Suppressor macrophage (primary cell): ENCODE measurements around the gene RPTOR.

Experiments
- DNase-seq, 4 experiments: peaks; one replicate each; pipeline ENCODE4 v3.0.0-alpha.2; 2020 to 2022

The RPTOR gene

DNA sequence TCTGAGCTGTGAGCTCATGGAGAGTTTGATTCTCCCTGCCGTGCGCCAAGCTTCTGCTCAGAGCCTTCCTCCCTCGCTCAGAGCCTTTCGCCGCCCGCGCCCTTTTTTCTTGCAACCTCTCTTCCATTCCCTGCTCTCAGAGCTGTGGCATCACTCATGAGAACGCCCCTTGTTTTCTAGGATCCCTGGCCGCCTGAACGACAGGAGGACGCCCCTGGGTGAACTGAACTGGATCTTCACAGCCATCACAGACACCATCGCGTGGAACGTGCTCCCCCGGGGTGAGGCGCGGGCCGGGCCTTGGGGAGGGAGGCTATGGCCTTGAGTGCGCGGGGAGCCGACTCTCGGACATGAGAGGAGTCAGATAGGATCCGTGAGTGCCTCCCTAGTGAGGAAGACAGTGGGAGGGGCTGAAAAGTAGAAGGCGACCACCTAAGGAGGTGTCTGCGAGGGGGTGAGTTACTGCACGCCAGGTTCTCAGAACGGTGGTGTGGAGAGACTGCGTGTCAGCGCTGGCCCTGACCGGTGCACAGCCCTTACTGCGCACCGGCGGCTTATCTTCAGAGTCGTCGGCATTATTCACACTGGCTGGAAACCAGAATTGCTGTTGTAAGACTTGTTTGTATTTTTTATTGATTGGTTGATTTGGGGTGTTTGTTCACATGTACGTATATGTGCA lies 277.5 kb downstream of the RPTOR start:
- no peak for DNase-seq

DNA sequence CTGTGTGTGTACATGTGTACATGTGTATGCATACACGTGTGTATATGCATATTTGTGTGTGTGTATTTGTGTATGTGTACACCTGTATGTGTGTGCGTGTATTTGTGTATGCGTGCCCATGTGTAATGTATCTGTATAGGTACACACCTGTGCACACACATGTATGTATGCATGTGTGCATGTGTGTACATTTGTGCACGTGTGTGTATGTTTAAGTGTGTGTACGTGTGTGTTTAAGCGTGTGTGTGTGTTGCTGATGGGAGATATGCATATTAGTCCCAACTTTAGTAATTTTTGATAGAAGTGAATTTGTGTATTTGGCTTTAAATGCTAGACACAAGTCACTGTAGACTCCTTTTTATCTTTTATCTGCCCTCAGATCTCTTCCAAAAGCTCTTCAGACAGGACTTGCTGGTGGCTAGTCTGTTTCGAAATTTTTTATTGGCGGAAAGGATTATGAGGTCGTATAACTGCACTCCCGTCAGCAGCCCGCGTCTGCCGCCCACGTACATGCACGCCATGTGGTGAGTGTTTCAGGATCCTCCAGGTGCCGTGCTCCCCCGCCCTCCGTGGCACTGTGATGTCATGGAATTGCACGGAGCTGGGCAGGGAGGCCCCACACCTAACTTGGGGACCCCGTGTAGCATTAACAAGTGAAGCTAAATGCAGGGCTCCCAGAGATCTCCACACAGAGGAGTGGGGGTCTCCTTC lies 278.2 kb downstream of the RPTOR start:
- no peak for DNase-seq

DNA sequence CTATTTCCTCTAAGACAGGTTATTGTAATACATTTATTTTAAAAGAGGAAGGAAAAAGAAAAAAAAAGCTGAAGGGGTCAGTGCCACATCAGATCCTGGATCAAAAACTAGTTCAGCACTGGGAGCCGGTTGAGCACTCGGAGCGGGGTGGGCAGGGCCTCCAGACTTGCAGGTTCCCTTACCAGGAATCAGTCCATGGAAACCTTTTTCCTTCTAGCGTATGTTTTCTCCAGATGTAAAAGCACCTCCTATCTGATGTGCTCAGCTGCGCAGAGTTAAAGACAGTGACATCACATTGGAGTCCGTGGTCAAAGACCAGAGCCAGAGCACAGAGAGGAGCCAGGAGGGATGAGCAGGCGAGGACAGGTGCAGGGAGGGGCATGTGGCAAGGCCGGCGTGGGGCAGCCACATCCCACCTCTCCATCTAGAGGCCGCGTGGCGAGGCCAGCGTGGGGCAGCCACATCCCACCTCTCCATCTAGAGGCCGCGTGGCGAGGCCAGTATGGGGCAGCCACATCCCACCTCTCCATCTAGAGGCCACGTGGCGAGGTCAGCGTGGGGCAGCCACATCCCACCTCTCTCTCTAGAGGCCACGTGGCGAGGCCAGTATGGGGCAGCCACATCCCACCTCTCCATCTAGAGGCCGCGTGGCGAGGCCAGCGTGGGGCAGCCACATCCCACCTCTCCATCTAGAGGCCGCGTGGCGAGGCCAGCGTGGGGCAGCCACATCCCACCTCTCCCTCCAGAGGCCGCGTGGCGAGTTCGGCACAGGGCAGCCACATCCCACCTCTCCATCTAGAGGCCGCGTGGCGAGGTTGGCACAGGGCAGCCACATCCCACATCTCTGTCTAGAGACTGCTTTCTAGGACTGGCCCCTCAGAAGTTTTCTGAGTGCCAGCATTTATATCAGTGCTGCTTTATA lies 280.2 kb downstream of the RPTOR start:
- no peak for DNase-seq

DNA sequence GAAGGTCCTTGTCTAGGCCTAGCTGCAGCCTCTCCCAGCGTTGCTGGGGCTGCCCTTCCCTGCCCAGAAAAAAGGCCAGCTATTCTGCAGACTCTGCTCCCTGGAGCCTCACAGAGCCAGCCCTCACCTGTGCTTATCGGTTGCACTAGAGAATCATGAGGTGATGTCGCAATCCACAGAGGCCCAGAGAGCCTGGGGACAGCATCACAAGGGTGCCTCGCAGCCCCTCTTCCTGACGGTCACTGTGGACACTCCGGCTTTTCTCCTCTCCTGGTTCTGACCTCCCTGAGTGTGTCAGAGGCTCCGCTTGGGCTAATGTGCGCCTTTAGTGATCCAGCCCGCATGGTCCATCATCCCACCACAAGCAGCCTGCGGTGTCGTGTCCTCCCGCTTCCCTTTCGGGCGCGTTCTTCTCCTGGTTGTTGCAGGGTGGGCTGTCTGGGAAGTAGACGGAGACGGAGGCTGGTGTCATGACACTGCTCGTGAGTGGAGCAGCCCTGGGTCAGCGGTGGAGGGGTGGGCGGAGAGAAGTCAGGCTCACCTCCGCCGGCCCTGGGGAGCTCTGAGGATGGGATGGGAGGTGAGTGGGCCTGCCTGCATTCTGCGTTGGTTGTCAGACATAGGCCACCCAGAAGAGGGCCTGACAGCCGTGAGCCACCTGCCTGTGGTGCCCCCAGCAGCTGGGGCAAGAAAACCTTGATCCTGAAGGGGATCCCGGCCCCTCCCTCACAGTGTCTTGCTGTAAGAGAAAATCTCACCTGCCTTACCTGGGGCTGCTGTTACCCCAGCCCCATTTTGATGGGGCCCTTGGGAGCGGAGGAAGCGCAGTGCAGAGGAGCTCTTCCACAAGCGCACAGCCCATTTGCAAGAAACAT lies 281.1 kb downstream of the RPTOR start:
- no peak for DNase-seq

DNA sequence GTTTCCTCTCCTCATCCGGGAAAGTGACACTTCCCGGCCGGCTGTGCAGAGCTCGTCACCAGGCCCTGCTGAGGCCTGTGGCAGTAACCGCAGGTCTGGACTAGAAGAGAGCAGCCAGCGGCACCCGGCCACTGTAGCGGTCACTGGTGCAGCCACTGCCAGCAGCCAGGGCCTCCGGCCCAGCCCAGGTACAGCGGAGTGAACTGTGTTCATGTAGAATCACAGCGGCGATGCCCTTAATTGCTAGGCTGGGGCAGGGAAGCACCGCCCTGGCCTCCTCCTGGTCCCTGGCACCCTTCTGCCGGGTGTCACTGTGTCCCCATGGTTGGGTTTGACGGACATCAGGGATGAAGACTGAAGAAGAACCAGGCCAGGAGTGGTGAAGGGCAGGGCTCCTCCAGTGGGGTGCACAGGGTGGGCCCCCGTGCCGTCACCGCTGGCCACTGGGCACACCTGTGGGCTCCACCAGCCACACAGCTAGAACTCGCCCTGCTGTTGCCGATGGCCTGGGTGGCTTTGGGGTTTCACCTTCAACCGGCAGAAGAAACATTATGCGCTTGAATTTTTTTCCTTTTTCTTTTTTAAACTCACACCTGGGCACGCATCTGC lies 281.8 kb downstream of the RPTOR start:
- DNase-seq, result no peak

DNA sequence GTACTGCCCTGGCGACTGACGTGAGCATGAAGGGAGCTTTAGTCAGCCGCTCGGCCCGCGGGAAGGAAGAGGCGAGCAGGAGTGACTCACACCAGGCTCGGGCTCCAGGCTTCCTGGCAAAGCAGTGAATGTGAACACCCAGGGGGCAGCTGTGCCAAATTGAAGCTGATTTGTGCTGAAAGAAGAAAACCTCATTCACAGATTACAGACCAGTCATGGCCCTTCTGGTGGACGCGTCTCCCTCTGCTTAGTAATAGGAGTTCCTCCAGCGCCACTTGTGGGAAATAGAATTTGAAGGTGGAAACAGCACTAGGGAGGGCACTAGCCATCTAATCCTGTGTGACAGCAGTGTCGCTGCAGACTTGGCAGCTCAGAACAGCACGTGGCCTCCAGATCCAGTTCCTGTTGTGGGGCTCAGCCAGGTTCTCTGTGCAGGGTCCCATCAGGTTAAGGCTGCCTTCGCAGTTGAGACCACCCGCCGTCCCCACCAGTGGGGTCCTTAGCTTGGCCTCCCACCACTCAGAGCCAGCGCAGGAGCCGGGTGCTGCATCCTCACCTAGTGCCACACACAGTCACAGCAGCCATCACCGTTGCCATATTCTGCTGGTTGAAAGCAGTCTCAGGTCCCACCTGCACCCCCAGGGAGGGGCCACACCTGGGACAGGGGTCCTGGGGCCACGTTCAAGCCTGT lies 282.5 kb downstream of the RPTOR start:
- peak; percentile 75 to 88 (median 82) for DNase-seq

DNA sequence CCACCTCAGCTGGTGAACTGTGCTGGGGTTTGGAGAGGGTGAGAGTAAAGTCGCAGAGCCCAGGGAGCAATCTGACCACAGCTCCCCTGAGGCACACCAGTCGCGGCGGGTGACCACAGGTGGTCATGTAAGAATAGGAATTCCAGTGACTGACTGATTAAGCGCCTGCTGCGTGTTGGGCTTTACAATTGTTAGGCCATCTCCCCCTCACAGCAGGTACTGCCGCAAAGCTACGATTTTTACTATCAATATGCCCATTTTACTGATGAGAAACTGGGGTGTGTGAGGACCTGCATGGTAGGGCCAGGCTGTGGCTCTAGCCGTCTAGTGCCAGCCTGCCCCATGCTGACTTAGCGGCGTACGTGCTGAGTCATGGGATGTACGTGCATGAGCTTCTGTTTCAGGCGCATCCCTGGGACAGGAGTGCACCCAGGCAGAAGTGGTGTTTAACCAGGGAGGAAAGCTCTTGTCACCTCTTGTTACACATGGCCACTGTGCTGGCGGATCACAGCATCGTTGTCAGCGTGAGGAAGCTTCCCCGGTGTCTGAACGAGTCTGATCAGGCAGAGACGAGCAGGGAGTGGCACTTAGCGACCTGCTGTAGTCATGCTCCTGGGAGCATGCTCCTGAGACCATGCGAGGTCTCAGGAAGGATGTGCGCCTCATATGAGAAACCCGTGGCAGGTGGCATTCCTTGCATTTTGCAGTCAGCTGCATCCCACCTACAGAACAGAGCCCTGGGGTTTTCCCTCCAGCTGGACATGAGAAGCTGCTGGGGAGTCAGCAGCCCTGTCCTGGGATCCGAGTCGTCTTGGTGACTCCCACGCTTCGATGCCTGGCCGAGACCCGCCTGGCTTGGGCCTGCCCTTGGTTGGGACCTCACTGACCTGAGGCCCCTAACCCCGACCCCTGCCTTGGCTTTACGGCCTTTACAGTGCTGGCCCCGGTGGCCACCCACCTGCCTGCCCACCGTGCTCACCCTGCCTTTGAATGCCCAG lies 283.3 kb downstream of the RPTOR start:
- no peak for DNase-seq

DNA sequence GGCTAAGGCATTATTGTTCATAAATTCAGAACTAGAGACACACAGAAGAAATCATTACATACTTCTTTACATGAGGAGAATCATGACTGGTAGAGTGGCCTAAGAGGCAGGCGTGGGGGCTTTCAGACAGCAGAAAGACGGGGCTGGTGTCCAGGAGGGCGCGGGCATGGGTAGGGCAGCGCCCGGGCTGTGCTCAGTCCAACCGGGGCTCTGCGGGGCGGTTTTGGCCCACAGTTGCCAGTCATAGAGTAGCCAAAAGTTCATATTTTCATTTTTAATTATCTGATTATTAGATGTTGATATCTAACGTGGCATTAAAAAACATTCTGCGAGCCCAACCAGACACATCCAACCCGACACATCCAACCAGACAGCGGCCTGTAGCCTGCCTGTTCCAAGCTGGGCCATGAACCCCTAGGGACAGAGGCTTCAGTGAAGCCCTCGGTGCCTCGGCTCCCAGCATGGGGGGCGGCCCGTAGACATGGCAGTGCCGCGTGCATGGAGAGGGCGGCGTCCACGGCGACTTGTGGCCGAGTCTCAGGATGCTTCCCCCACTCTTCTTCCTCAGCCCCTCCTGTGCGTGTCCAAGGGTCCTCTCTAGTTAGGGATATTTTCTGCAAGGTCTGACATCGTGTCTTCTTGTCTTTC lies 284.7 kb downstream of the RPTOR start:
- no peak for DNase-seq

DNA sequence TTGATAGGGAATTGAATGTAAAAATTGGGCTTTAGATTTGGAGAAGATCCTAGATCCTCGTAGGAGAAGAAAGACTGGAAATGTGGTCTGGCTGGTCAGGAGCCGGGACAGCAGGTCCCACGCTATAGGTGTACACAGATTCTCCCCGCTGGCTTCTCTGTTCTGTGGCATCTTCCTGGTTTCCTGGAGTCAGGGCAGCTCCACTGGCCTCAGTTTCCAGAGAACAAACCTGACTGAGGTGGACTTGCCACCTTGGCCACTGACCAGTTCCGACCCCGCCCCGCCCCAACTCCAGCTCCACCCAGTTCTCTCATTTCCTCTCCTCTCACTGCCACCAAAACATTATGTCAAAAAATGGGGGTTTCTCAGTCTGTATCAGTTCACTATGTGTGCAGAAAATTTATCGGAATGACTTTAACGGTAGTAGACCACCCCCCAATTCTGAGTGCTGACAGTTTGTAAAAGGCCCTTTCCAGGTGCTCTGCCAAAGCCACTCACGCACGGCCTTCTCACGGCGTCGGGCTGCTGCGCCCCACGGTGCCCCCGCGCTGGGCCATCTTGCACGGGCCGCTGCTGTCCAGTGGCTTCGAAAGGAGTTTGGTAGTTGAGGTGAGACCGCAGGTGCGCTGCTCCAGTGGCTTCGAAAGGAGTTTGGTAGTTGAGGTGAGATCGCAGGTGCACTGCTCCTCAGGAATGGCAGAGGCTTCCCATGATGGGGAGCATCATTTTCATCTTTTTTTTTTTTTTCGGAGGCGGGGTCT lies 285.6 kb downstream of the RPTOR start:
- no peak for DNase-seq

DNA sequence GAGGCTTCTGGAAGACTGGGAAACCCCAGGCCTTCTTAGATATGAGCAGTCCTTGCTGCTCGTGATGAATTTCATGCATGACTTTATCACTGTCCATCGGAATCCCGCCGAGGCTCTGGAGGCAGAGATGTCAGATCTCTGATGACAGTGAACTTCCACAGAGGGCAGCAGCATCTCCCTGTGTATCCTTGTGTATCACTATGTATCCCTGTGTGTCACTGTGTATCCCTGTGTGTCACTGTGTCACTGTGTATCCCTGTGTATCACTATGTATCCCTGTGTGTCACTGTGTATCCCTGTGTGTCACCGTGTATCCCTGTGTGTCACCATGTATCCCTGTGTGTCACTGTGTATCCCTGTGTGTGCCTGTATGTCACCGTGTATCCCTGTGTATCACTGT lies 286.9 kb downstream of the RPTOR start:
- no peak for DNase-seq

DNA sequence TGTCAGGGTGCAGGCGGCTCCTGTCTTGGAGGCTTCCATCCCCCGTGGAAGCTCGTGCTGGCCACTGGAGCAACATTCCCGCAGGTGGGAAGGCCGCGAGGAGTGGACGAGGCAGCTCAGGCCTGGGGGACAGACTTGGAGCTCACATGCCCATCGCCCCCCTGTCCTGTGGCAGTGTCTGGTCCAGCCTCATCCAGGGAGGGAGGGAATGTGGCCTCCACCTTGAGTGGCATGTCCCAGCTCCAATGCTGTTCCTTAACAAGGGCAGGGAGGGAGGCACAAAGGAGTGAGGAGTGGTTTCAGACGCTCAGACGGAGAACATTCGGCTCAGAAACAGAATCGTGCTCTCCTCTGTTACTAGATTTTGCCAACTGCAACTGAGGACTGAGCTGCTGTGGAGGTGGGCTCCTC lies 287.6 kb downstream of the RPTOR start:
- DNase-seq, result peak in 2 of 4 experiments; percentile 18 to 20

DNA sequence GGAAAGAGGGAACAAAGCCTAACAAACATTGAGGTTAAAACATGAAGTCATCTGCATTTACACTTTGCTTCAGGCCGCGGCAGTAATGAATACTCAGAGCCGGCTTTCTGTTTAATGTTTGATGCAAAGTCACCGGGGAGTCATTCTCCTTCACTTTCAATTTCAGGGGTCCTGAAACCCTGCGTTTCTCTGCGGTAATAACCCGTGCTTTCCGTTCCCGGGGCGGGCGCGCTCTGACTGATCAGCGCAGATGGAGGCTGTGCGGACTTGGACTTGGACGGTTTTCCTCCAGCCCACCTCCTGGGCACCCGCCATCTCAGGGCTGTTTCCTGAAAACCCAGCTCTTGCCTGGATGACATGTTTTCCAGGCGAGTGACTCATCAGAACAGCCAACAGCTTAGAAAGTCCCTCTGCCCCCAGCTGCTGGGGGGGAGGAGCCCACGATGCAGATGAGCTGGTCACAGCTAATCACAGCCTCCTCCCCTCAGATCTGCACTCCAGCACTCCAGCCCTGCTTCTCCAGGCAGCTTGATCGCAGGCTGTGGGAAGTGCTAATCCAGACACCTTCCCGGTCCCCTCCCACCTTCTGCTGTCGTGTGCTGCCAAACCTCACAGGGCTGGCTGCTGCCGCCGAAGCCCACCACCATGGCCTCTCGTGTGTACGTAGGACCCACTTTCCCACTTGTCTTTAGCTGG lies 288.4 kb downstream of the RPTOR start:
- DNase-seq, result peak; percentile 92 to 97 (median 93)

DNA sequence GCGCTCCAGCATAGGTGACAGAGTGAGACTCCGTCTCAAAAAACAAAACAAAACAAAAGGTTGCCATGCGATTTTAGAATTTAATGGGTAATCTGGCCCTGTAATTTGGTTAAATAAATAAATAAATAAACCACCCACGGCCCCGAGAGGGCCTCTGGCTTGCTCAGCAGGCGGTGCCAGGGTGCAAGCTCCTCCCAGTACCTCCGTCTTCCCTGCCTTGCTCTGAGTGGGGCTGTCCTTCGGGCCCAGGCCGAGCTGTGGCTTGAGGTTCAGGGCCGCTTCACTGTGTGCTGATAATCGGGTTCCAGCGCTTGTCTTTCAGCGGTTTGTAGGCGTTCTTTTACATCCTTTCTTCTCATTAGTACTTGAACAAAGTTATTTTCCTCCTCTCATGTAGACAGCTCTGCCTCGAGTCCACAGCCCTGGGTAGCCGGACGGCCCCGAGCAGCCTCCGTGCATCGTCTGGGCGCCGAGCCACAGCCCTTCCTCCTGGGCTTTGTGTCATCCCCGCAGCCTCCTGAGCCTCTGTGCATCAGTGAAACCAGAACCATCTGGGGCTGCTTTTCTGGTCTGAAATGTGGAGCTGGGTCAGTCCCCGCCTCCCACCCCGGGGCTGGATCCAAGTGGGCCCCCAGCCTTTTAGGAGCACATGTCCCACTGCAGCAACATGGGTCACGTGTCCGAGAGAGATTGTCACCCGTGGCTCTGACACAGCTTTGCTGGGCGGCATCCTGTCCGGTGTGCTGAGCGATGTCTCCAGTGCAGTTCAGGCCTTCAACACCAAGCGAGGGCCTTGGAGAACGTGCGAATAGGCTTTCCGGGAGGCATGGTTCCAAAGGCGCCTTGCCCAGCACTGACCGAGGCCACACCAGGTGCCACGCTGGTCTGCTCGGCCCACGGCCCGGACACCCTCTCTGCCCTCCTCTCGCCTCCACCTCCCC lies 289.6 kb downstream of the RPTOR start:
- no peak for DNase-seq

DNA sequence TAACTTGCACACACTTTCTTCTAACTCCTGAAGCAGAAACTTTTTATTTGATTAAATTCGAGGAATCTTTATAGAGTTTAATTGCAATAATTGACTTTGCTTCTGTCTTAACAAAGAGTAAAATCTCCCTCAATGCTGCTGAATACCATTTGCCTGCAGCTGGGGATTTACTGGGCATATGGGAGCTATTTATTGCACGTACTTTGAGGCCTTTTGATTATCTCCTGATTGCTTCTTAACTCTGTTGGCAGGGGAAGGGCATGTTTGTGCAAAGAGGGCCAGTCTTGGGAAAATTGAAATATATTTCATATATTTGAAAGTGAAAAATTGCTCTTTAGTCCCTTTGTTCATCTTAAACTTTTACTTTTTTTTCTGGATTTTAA lies 290.2 kb downstream of the RPTOR start:
- DNase-seq, result no peak

DNA sequence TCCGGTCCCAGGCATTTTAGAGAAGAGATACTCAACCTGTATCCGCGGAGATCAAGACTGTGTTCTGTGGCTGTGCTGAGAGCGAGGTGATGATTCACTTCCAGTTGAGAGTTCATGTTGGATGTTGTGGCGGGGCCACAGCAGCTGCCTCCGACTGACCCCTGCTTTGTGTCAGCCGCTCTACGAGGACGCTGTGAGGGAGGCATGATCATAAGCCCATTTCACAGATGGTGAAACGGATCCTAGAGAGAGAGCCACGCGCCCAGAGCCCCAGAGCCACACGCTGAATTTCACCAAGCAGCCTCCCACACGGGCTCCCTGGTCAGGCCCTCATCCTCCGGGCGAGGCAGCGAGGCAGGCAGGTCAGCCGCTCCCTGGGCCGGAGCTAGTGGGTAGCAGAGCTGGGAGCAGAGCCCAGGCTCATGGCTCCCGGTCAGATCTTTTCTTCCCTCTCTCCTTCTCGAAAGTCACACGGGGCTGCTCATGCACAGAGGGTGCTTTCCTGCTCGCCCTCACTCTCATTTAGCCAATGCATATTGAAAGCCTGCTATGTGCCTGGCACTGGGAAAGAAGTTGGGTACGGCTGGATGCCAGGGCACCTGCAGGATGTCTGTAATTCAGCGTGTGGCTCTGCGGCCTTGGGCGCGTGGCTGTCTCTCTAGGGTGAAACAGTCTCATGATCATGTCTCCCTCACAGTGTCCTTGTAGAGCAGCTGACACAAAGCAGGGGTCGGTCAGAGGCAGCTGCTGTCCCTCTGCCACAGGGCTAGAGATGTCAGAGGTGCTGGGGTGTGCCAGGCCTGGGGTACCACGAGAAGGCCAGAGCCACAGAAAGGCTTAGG lies 291.4 kb downstream of the RPTOR start:
- DNase-seq, result no peak

DNA sequence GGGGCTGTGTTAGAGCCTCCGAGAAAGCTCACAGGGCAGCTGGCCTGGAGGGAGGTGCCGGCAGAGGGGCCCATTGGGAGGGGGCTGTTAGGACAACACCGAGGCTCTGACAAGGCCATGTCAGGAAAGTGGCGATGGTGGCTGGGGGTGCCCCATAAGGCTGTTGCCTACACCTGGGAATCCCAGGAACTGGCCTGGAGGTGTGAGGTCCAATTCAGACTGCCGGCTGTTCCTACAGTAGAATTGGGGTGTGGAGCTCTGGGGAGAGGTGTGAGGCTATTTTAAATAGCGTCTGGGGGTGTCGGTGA lies 292.0 kb downstream of the RPTOR start:
- DNase-seq, result no peak
